ENCODE data around the gene GPSM1.

The GPSM1 gene

DNA sequence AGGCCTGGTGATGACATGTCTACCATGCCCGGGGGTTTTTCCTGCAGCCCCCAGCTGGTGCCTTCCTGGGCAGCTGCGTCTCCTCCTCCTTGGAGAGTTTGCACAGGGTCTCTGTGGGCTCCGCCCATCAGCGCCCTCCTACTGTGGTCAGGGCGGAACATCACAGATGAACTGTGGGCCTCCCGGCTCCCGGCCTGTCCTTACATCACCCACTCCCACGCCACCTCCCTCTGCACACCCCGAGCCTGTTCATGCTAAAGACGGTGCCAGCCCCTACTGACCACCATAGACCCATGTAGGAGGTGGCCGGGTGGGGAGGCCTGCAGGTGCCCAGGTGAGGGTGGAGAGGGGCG is 12.6 kb downstream of the GPSM1 start:
- no peak overlapping the region for H3K4me3 ChIP-seq (ENCODE audit: low read length)
- no peak for TF ChIP-seq CTCF (conservative IDR thresholded peaks at IDR 0.05; ENCODE audit: low read depth, low read length)
- DNase-seq (ENCODE audit: low read depth): no peak

DNA sequence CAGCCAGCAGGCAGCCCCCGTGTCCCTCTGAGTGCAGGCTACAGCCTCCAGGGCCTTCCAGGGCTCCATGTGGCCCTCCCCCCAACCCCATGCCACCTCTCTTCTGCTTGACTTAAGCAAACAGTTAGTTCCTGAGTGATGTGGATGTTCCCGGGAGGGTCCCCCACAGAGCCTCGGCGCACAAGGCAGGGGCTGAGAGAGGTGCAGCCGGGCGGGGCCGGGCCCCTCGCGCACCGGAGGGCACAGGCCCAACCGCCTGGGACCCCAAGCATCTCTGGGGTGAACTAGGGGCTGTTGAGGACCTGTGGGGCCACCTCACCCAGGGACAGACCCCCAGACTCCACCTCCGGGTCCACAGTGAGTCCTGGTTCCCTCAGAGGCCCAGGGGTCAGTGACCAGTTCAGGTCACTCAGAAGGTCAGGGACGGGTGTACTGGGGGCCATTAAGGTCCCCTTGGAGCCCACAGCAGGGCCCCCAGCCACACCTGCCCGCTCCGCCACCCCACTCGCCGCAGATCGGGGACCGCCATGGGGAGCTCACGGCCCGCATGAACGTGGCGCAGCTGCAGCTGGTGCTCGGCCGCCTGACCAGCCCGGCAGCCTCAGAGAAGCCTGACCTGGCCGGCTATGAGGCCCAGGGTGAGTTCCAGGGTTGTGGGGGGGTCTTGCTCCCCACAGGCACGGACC is 13.2 kb downstream of the GPSM1 start:
- H3K4me3 ChIP-seq (ENCODE audit: low read length): no peak overlapping the region
- DNase-seq (ENCODE audit: low read depth): no peak
- TF ChIP-seq CTCF (conservative IDR thresholded peaks at IDR 0.05; ENCODE audit: low read depth, low read length): no peak

- DNase-seq (ENCODE audit: low read depth): no peak
- no peak overlapping the region for H3K4me3 ChIP-seq (ENCODE audit: low read length)
- TF ChIP-seq CTCF (conservative IDR thresholded peaks at IDR 0.05; ENCODE audit: low read depth, low read length): no peak
These were observed 13.8 kb downstream of the GPSM1 start for GRCh38 chr9:136341042-136341655.

DNA sequence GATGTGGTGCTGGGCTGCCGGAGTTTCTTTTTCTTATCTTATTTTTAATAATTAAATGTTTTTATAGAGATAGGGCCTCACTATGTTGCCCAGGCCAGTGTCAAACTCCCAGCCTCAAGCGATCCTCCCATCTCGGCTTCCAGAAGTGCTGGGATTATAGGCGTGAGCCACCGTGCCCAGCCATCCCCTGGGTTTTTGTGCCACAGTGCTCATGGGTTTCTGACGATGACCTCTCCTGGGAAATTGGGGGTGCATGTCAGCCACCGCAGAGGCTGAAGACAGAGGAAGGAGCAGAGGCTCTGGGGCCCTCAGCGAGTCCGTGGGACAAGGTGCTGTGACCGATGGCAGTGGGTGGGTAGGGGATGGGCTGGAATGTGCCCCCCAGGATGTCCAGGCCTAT is 14.4 kb downstream of the GPSM1 start:
- no peak overlapping the region for H3K4me3 ChIP-seq (ENCODE audit: low read length)
- no peak for TF ChIP-seq CTCF (conservative IDR thresholded peaks at IDR 0.05; ENCODE audit: low read depth, low read length)
- no peak for DNase-seq (ENCODE audit: low read depth)

DNA sequence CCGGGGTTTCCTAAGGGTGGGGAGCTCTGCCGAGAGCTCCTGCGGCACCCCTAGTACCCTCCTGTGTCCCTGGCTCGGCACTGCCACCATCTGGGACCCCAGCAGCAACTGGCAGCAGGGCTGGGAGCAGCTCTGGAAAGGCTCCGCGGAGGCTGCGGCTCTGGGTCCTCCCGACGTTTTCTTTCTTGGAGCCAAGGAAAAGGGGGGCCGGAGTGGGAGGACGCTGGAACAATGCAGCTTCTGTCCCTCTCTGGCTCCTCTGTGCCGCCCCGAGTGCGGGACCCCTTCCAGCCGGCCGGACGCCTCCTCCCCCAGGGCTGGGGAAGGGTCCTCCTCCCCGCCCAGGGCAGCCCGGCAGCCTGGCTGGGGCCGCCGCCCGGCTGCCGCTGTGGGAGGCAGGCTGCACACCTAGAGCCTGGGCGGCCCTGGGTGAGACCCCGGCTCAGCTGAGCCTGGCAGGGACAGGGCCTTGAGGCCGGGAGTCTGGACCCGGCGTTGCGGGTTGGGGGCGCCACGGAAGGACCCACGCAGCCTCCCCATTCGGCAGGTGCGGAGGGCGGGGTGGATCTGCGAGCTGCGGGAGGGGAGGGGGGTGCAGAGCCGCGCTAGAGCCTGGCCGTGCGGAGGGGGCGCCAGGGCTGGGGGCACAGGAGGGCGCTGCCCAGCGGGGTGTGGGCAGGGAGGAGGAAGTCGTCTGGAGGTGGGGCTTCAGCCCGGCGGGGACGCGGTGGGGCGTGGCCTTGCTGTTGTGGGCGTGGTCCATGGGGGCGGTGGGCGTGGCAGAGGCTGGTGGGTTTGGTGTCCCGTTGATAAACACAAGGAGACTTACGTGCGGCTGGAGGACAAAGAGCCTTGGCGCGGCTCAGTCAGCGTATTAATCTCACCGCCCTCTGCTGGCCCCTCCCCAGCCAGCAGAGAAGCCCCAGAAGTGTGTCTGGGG is 15.1 kb downstream of the GPSM1 start:
- peak; percentile 62 for DNase-seq (ENCODE audit: low read depth)
- peak; percentile 23 for TF ChIP-seq CTCF (conservative IDR thresholded peaks at IDR 0.05; ENCODE audit: low read depth, low read length)
- H3K4me3 ChIP-seq (ENCODE audit: low read length): peak overlapping the region; percentile 23

- H3K4me3 ChIP-seq (ENCODE audit: low read length): peak overlapping the region; percentile 6
- no peak for TF ChIP-seq CTCF (conservative IDR thresholded peaks at IDR 0.05; ENCODE audit: low read depth, low read length)
- no peak for DNase-seq (ENCODE audit: low read depth)
These were observed 16.0 kb downstream of the GPSM1 start for GRCh38 chr9:136343121-136343883.
